Neural cell (in vitro differentiated cells): ENCODE measurements around the gene ITGA11. TPM values are rescaled to one million over a fixed set of nuclear protein-coding genes. Genes with fewer than 3 reads are reported as not detected.

Experiments used
- H2AFZ ChIP-seq: fragments of 200-600, 300-800 bp; sonication (generic), shearing (Covaris generic); 2 replicates; pipeline ENCODE4 v1.6.0; 2014; ENCODE audit warnings: low read depth, mild to moderate bottlenecking, antibody characterized with exemption, low read length, moderate library complexity
- H3F3A ChIP-seq: fragments of 200-600 bp; shearing (Covaris generic); 2 replicates; pipeline ENCODE4 v1.6.1; 2016; ENCODE audit warnings: mild to moderate bottlenecking, moderate library complexity, mixed read lengths, antibody characterized with exemption, low read length; ENCODE audit not compliant: insufficient read depth, poor library complexity, severe bottlenecking
- H3K27ac ChIP-seq: fragments of 200-600, 300-800 bp; sonication (generic), shearing (Covaris generic); 2 replicates; pipeline ENCODE4 v1.5.1; 2014; ENCODE audit warnings: mild to moderate bottlenecking, low read length, moderate library complexity
- H3K27me3 ChIP-seq: fragments of 300-800, 200-600 bp; sonication (generic), shearing (Covaris generic); 2 replicates; pipeline ENCODE4 v1.6.0; 2014; ENCODE audit warnings: mild to moderate bottlenecking, low read depth, low read length, moderate library complexity; ENCODE audit not compliant: insufficient read depth
- H3K36me3 ChIP-seq: fragments of 300-800, 200-600 bp; sonication (generic), shearing (Covaris generic); 2 replicates; pipeline ENCODE4 v1.5.1; 2014; ENCODE audit warnings: mild to moderate bottlenecking, antibody characterized with exemption, low read length, moderate library complexity; ENCODE audit not compliant: insufficient read depth
- H3K4me2 ChIP-seq: fragments of 300-800, 200-600 bp; sonication (generic), shearing (Covaris generic); 2 replicates; pipeline ENCODE4 v1.6.0; 2014; ENCODE audit warnings: mild to moderate bottlenecking, low read length
- H3K4me3 ChIP-seq: fragments of 300-800, 200-600 bp; sonication (generic), shearing (Covaris generic); 2 replicates; pipeline ENCODE4 v1.5.1; 2014; ENCODE audit warnings: mild to moderate bottlenecking, low read length, moderate library complexity
- H3K79me2 ChIP-seq: fragments of 200-600 bp; shearing (Covaris generic); replicated peaks from 2 replicates; pipeline ENCODE4 v1.6.0; 2014; ENCODE audit warnings: mild to moderate bottlenecking, low read length, moderate library complexity; ENCODE audit not compliant: insufficient read depth
- H3K9ac ChIP-seq: fragments of 300-800, 200-600 bp; sonication (generic), shearing (Covaris generic); 2 replicates; pipeline ENCODE4 v1.6.1; 2016; ENCODE audit warnings: mild to moderate bottlenecking, low read length, mixed read lengths
- H3K9me2 ChIP-seq: fragments of 200-600 bp; shearing (Covaris generic); 2 replicates; pipeline ENCODE4 v1.6.1; 2016; ENCODE audit warnings: mild to moderate bottlenecking, low read length, mixed read lengths; ENCODE audit not compliant: insufficient read depth
- H3K9me3 ChIP-seq: fragments of 200-600, 300-800 bp; sonication (generic), shearing (Covaris generic); 2 replicates; pipeline ENCODE4 v1.6.1; 2016; ENCODE audit warnings: mild to moderate bottlenecking, mixed run types, low read length, moderate library complexity, mixed read lengths
- H4K20me1 ChIP-seq: fragments of 200-600 bp; shearing (Covaris generic); 2 replicates; pipeline ENCODE4 v1.6.1; 2016; ENCODE audit warnings: mild to moderate bottlenecking, mixed run types; ENCODE audit not compliant: insufficient read depth
- EP300 ChIP-seq: fragments of 450-650 bp; conservative IDR thresholded peaks from 2 replicates; pipeline ENCODE4 v1.6.1; 2014; ENCODE audit warnings: antibody characterized with exemption, mild to moderate bottlenecking, moderate library complexity; ENCODE audit not compliant: poor library complexity, severe bottlenecking
- EZH2 ChIP-seq: fragments of 200-600, 300-800 bp; shearing (Covaris generic), sonication (generic); IDR thresholded peaks from 2 replicates; pipeline ENCODE4 v1.6.1; 2014; ENCODE audit warnings: antibody characterized with exemption, low read length, borderline replicate concordance, mild to moderate bottlenecking; ENCODE audit not compliant: insufficient read depth, poor library complexity, severe bottlenecking
- MXI1 ChIP-seq: fragments of 450-650 bp; conservative IDR thresholded peaks from 2 replicates; pipeline ENCODE4 v1.6.1; 2014; ENCODE audit warnings: antibody characterized with exemption, mild to moderate bottlenecking; ENCODE audit not compliant: poor library complexity, severe bottlenecking
- POLR2AphosphoS5 ChIP-seq: IDR thresholded peaks from 2 replicates; pipeline ENCODE4 v1.6.1; 2012
- RAD21 ChIP-seq: fragments of 450-650 bp; conservative IDR thresholded peaks from 2 replicates; pipeline ENCODE4 v1.6.1; 2014; ENCODE audit warnings: antibody characterized with exemption, mild to moderate bottlenecking, moderate library complexity
- SMC3 ChIP-seq: fragments of 450-650 bp; conservative IDR thresholded peaks from 2 replicates; pipeline ENCODE4 v1.6.1; 2014; ENCODE audit warnings: antibody characterized with exemption, mild to moderate bottlenecking, moderate library complexity; ENCODE audit not compliant: poor library complexity
- TAF1 ChIP-seq: IDR thresholded peaks from 2 replicates; pipeline ENCODE4 v1.6.1; 2012; ENCODE audit warnings: low read depth
- polyA plus RNA-seq: library from polyadenylated mRNA; depleted of rRNA; stranded (reverse); fragments of >200 nt; gene quantifications from 2 replicates; pipeline ENCODE4 v1.2.3, GENCODE V29; 2014
- TF ChIP-seq, protein P1 (sequence below): IDR thresholded peaks from 2 replicates; pipeline ENCODE4 v1.6.1; 2012; ENCODE audit warnings: borderline replicate concordance
- TF ChIP-seq, protein P2 (sequence below): fragments of 450-650 bp; IDR thresholded peaks from 2 replicates; pipeline ENCODE4 v1.5.1; 2014; ENCODE audit warnings: antibody characterized with exemption, mild to moderate bottlenecking, moderate library complexity; ENCODE audit not compliant: poor library complexity, severe bottlenecking

The ITGA11 gene
- polyA plus RNA-seq, 1 donor from 2014 or later: not detected

DNA sequence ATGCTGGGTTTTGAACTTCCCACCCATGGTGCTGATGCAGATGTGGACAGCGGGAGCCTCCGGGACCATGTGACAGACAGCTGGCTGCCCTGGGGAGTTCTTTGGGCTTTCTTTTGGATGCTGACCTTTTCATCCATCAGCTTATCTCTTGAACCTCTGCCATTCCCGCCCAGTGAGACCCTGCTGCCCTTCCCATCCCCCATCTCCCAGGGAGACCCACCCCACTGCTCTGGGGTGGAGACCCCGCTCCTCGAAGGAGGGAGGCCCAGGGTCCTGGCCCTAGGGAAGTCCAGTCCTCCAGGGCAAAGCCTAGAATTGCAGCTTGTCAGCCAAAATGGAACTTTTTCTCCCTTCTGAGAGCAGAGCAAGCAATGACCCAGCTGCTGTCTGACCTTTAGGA is 64.0 kb downstream of the ITGA11 start (continued):
- TF ChIP-seq, protein P1, sequence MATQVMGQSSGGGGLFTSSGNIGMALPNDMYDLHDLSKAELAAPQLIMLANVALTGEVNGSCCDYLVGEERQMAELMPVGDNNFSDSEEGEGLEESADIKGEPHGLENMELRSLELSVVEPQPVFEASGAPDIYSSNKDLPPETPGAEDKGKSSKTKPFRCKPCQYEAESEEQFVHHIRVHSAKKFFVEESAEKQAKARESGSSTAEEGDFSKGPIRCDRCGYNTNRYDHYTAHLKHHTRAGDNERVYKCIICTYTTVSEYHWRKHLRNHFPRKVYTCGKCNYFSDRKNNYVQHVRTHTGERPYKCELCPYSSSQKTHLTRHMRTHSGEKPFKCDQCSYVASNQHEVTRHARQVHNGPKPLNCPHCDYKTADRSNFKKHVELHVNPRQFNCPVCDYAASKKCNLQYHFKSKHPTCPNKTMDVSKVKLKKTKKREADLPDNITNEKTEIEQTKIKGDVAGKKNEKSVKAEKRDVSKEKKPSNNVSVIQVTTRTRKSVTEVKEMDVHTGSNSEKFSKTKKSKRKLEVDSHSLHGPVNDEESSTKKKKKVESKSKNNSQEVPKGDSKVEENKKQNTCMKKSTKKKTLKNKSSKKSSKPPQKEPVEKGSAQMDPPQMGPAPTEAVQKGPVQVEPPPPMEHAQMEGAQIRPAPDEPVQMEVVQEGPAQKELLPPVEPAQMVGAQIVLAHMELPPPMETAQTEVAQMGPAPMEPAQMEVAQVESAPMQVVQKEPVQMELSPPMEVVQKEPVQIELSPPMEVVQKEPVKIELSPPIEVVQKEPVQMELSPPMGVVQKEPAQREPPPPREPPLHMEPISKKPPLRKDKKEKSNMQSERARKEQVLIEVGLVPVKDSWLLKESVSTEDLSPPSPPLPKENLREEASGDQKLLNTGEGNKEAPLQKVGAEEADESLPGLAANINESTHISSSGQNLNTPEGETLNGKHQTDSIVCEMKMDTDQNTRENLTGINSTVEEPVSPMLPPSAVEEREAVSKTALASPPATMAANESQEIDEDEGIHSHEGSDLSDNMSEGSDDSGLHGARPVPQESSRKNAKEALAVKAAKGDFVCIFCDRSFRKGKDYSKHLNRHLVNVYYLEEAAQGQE: no peak

DNA sequence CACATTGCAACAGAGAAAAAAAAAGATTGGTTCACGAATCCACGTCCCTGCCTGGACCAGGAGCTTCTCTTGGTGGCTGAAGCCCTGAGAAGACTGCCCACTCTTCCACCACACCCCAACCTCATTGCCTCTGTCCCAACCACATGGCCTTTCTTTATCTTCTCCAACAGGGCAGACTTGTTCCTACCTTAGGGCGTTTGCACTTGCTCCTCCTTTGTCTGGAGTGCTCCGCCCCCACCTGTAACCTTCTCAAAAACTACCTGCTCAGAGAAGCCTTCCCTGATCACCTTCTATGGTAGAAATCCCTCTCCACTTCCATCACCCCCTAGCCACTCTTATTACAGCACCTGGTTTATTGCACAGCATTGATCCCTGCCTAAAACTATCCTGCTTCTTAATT is 64.7 kb downstream of the ITGA11 start:
- Histone ChIP-seq H3K4me2 (no peak overlapping the region), H3K9me2 (no peaks in the 10 kb centered on the region), H2AFZ (no peak overlapping the region), H3K9ac (no peak overlapping the region), H3K9me3 (no peaks in the 10 kb centered on the region), H4K20me1 (no peaks in the 10 kb centered on the region), H3K79me2 (no peaks in the 10 kb centered on the region), H3K36me3 (no peaks in the 10 kb centered on the region), H3F3A (no peaks in the 10 kb centered on the region), H3K27me3 (no peaks in the 10 kb centered on the region), H3K4me3 (no peak overlapping the region), H3K27ac (no peak overlapping the region)
- no peak for TF ChIP-seq SMC3
- no peak for TF ChIP-seq RAD21
- TF ChIP-seq, protein P1: no peak
- TF ChIP-seq MXI1: no peak
- TF ChIP-seq POLR2AphosphoS5: no peak
- TF ChIP-seq EP300: no peak
- no peak for TF ChIP-seq EZH2
- TF ChIP-seq, protein P2, sequence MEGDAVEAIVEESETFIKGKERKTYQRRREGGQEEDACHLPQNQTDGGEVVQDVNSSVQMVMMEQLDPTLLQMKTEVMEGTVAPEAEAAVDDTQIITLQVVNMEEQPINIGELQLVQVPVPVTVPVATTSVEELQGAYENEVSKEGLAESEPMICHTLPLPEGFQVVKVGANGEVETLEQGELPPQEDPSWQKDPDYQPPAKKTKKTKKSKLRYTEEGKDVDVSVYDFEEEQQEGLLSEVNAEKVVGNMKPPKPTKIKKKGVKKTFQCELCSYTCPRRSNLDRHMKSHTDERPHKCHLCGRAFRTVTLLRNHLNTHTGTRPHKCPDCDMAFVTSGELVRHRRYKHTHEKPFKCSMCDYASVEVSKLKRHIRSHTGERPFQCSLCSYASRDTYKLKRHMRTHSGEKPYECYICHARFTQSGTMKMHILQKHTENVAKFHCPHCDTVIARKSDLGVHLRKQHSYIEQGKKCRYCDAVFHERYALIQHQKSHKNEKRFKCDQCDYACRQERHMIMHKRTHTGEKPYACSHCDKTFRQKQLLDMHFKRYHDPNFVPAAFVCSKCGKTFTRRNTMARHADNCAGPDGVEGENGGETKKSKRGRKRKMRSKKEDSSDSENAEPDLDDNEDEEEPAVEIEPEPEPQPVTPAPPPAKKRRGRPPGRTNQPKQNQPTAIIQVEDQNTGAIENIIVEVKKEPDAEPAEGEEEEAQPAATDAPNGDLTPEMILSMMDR: no peak
- no peak for TF ChIP-seq TAF1
